NCI-H748 (cell line): Measurements from ENCODE around the gene DNAJA4.
"Not testable (repeated sequence)": the region's sequence is repeated elsewhere in the genome, so short reads cannot be mapped to it uniquely, and the experiment has no call there.

Experiments
- DNase-seq: peaks from one replicate; lab custom pipeline; 2025; ENCODE audit not compliant: unreplicated experiment; lab: John Stamatoyannopoulos, UW

Gene DNAJA4

GRCh38 chr15:78243491-78243941 is 20.8 kb upstream of the DNAJA4 start:
- DNase-seq = no peak

- DNase-seq = no peak
These were observed 20.3 kb upstream of the DNAJA4 start for GRCh38 chr15:78244101-78244500.

- no peak for DNase-seq
These were observed 19.5 kb upstream of the DNAJA4 start for GRCh38 chr15:78244893-78245292.

DNA sequence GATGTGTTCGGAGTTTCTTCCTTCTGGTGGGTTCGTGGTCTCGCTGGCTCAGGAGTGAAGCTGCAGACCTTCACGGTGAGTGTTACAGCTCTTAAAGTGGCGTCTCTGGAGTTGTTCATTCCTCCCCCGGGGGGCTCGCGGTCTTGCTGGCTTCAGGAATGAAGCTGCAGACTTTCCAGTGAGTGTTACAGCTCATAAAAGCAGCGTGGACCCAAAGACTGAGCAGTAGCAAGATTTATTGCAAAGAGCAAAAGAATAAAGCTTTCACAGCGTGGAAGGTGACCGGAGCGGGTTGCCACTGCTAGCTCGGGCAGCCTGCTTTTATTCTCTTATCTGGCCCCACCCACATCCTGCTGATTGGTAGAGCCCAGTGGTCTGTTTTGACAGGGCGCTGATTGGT is 19.0 kb upstream of the DNAJA4 start:
- not testable (repeated sequence) for DNase-seq

DNA sequence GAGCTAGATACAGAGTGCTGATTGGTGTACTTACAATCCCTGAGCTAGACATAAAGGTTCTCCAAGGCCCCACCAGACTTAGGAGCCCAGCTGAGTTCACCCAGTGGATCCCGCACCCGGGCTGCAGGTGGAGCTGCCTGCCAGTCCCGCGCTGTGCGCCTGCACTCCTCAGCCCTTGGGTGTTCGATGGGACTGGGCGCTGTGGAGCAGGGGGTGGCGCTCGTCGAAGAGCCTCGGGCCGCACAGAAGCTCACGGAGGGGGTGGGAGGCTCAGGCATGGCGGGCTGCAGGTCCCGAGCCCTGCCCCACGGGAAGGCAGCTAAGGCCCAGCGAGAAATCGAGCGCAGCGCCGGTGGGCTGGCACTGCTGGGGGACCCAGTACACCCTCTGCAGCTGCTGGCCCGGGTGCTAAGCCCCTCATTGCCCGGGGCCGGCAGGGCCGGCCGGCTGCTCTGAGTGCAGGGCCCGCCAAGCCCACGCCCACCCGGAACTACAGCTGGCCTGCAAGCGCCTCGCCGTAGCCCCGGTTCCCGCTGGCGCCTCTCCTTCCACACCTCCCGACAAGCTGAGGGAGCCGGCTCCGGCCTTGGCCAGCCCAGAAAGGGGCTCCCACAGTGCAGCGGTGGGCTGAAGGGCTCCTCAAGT is 18.3 kb upstream of the DNAJA4 start:
- DNase-seq = not testable (repeated sequence)

GRCh38 chr15:78247911-78248310 is 16.5 kb upstream of the DNAJA4 start:
- no peak for DNase-seq

GRCh38 chr15:78249131-78249530 is 15.2 kb upstream of the DNAJA4 start:
- no peak for DNase-seq

- no peak for DNase-seq
These were observed 13.2 kb upstream of the DNAJA4 start for GRCh38 chr15:78251136-78251535.

DNA sequence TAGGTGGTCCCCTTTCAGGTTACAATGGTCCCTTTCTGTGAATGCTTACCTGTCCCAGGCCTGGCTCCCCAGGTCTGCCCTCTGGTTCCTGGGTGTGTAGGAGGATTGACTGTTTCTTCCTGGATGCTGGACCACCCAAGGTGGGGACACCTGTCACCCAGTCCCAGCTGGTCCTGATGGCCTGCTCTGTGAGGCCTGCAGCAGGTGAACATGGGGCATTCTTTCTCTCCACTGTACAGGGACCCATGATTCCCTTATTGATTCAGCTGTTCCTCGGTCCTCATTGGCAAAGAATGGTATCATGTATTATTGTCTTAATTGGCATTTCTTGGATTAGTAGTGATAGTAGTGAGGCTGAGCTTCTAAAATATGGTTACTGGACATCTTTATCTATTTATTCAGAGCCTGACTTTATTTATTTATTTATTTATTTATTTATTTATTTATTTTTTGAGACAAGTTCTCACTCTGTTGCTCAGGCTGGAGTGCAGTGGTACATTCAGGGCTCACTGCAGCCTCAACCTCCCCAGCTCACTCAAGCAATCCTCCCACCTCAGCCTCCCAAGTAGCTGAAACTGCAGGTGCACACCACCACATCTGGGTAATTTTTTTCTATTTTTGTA is 8.8 kb upstream of the DNAJA4 start:
- no peak for DNase-seq

GRCh38 chr15:78256044-78256437 is 8.3 kb upstream of the DNAJA4 start:
- DNase-seq = no peak

- no peak for DNase-seq
These were observed 6.7 kb upstream of the DNAJA4 start for GRCh38 chr15:78257681-78258080.

DNA sequence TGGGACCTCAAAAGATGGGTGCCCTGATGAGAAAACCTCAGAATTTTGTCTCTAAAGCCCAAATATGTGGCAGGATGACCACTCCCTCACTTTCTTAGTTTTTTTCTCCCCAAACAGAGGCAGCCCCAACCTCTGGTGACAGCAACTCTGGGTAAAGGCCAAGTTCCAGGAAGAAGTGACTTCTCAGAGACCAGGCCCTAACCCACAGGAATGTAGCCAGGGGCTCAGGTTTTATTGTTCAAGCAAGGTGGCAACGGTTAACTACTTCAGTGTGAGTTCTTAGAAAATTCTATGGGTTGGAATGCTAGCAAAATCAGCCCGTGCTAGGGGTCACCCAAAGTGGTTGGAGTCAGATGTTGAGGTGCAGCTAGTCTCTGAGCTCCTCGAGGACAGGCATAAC is 5.1 kb upstream of the DNAJA4 start:
- no peak for DNase-seq

DNA sequence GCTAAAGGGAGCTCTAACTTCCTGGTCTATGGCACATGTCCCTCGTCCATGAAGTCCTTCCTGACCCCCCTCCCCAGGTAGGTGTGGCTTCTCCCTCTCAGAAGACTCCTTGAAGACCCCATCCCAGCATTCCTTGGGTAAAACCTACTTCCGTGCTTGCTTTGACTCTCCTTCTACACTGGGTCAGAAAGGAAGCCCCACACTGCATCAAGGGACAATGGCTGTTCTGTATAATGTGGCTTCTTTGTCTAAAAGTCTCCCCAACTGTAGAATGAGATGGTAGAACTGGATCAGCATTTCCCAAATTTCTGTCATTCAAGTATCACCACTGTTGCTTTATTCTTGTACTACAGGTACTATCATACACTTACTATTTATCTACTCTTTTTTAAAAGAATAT is 3.9 kb upstream of the DNAJA4 start:
- DNase-seq = no peak

GRCh38 chr15:78261062-78261461 is 3.3 kb upstream of the DNAJA4 start:
- no peak for DNase-seq

DNA sequence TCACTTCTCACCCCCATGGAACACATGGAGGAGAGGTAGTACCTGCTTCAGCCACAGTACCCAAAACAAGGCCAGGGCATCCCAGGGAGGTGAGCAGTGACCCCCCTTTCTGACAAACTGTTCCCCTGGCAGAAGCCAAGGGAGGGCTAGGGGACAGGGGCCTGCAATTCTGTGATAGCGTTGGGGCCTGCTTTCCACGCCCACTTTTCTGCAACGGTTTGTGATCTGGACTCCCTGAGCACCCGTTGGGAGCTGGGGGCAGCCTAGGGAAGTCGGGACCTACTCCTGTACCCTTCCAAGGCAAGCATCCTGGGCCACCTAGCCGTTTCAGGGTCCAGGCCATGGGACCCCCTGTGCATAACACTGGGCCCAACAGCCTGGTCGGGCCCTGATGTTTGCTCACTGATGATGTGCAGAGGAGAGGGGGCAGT is 996 bp upstream of the DNAJA4 start:
- DNase-seq = no peak

GRCh38 chr15:78263907-78264303 is 457 bp upstream of the DNAJA4 start:
- DNase-seq = no peak

DNA sequence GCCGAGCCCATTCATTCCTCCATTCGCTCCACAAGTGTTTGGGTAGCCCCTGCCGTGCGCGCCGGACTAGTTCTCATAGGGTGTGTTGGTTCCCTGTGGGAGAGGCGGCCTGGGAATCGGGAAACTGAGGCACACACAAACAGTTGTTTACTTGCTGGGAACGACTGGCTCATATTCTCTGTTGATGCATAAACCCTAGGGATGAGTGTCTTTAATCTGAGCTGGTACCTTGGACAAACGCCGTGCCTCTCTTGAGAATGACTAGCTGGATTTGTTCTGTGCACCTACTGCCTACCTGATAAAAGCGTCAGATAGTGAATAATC is 737 bp downstream of the DNAJA4 start:
- DNase-seq = no peak

DNA sequence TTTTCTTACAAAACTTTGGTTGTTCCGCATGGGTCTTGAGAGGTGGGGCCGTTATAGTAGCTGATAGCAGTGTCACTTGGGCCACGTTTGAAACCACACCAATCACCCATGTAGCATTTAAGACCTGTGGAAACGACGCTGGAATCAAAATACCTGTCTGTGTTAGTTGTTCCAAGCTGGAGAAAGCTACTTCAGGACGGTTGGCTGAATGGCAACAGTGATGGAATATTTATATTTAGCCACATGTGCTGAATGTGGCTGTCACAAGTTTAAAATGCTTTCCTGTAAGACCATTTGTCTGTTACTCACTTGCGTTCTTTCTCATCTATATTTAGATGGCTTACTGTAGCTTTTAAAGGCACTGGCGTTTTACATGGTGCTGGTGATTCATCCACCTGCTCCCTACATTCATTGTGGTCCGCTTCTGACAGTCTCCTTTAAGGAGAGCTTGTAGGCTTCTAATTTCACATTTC is 1.4 kb downstream of the DNAJA4 start:
- DNase-seq = no peak

GRCh38 chr15:78266229-78266628 is 1.9 kb downstream of the DNAJA4 start:
- no peak for DNase-seq

DNA sequence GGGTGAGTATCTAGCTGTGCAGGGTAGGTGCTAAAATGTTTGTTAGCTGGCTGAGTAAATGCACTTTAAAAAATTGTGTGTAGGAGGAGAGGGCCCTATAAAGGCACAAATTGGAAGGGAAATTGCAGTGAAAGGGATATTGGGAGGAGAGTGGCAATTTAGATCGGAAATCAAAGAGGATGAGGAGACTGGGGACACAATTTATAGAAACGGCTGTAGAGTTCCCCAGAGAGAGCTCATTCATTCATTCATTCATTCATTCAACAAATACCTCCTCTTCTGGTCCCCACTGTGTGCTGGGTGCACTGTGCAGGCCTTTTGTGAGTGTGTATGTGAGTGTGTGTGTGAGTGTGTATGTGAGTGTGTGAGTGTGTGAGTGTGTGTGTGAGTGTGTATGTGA is 2.4 kb downstream of the DNAJA4 start:
- DNase-seq = no peak

- no peak for DNase-seq
These were observed 8.0 kb downstream of the DNAJA4 start for GRCh38 chr15:78272316-78272715.

- DNase-seq = peak; percentile 7
These were observed 8.4 kb downstream of the DNAJA4 start for GRCh38 chr15:78272776-78273175.

GRCh38 chr15:78274994-78275393 is 10.6 kb downstream of the DNAJA4 start:
- DNase-seq = no peak
